Colonic mucosa (tissue), 4 donors: ENCODE data around the gene ATP10A. TPM values are rescaled to one million over a fixed set of nuclear protein-coding genes. Genes with fewer than 3 reads are reported as not detected.
A peak's percentile ranks its signal among the peaks of the same experiment; 100 is the strongest.

ENCODE experiments used
- DNase-seq: peaks from one replicate; pipeline ENCODE4 v3.0.0-alpha.2; 2020
- H3K27ac ChIP-seq: fragments of 200-600 bp; one replicate; pipeline ENCODE4 v1.8.0; 2021
- H3K27me3 ChIP-seq: fragments of 200-600 bp; one replicate; pipeline ENCODE4 v1.8.0; 2021
- H3K36me3 ChIP-seq: fragments of 200-600 bp; one replicate; pipeline ENCODE4 v1.8.0; 2021
- H3K4me1 ChIP-seq: fragments of 200-600 bp; one replicate; pipeline ENCODE4 v1.8.0; 2021; ENCODE audit warnings: mild to moderate bottlenecking
- H3K4me3 ChIP-seq: fragments of 200-600 bp; one replicate; pipeline ENCODE4 v1.8.0; 2021
- H3K9ac ChIP-seq, 2 donors: one replicate each; pipeline ENCODE4 v1.7.0; 2013; ENCODE audit warnings: control low read depth in 2 of 2, low read depth in 2 of 2, low read length in 2 of 2
- H3K9me3 ChIP-seq: fragments of 200-600 bp; one replicate; pipeline ENCODE4 v1.8.0; 2021
- intact Hi-C: fragments of 100-400 bp; cut with DNase I; formaldehyde crosslinking; loops from one replicate; pipeline ENCODE4 v1.14.1; 2022
- total RNA-seq, 2 donors: library from RNA; stranded (reverse); fragmentation: NEBNext Ultra II Directional in 1 of 2; extraction: Animal tissue kit (Norgen Biotek cat#: 25700) in 1 of 2; gene quantifications; one replicate each; pipeline ENCODE4 v1.2.1, GENCODE V29; 2021
- TF ChIP-seq, protein P1 (sequence below): fragments of 200-600 bp; IDR thresholded peaks from one replicate; pipeline ENCODE4 v1.8.0; 2022; ENCODE audit warnings: antibody characterized with exemption, mild to moderate bottlenecking
- donor health status: healthy.
- donor health status: DM: no; HTN: no; CAD: no.
- donor health status: DM: no; HTN: no; CAD: no.

Gene ATP10A
- total RNA-seq, 2 donors from 2014 or later: 0.89 to 1.0 TPM

GRCh38 chr15:25712192-25712960 lies 150.8 kb downstream of the ATP10A start:
- H3K36me3 ChIP-seq: no peaks in the 10 kb centered on the region
- intact Hi-C loops: no loop called here
- no peak overlapping the region for H3K27ac ChIP-seq
- DNase-seq: no peak
- no peaks in the 10 kb centered on the region for H3K9me3 ChIP-seq
- no peak overlapping the region for H3K9ac ChIP-seq
- H3K4me3 ChIP-seq: no peak overlapping the region
- no peaks in the 10 kb centered on the region for H3K4me1 ChIP-seq
- TF ChIP-seq, protein P1, sequence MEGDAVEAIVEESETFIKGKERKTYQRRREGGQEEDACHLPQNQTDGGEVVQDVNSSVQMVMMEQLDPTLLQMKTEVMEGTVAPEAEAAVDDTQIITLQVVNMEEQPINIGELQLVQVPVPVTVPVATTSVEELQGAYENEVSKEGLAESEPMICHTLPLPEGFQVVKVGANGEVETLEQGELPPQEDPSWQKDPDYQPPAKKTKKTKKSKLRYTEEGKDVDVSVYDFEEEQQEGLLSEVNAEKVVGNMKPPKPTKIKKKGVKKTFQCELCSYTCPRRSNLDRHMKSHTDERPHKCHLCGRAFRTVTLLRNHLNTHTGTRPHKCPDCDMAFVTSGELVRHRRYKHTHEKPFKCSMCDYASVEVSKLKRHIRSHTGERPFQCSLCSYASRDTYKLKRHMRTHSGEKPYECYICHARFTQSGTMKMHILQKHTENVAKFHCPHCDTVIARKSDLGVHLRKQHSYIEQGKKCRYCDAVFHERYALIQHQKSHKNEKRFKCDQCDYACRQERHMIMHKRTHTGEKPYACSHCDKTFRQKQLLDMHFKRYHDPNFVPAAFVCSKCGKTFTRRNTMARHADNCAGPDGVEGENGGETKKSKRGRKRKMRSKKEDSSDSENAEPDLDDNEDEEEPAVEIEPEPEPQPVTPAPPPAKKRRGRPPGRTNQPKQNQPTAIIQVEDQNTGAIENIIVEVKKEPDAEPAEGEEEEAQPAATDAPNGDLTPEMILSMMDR: no peak
- H3K27me3 ChIP-seq: no peaks in the 10 kb centered on the region

DNA sequence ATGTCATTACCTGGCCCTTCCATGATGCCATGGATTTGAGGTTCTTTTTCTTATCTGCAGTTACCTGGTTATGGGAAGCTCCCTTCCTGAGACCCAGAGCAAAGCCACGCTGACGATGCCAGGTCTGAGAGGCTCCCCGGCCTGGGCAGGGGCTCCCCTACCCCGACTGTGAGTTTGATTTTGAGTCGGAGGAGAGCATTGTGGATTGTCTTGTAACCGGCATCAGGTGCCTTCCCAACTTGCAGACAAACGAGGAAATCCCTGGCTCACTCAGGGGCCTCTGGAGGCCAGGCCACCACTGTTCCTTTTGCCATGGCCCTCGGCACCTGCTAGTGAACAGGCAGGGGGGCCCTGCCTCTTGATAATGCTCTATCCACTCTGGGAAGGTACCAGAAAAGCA lies 151.4 kb downstream of the ATP10A start:
- no peak for DNase-seq
- intact Hi-C loops: no loop called here

GRCh38 chr15:25711164-25711563 lies 152.0 kb downstream of the ATP10A start:
- TF ChIP-seq, protein P1: no peak
- Histone ChIP-seq H3K9me3 (no peaks in the 10 kb centered on the region), H3K27me3 (no peaks in the 10 kb centered on the region), H3K27ac (no peak overlapping the region), H3K9ac (no peak overlapping the region), H3K36me3 (no peaks in the 10 kb centered on the region), H3K4me1 (no peaks in the 10 kb centered on the region), H3K4me3 (no peak overlapping the region)
- intact Hi-C loops: no loop called here
- no peak for DNase-seq

More for the DNA sequence above, 151.4 kb downstream of the ATP10A start:
- H3K9ac ChIP-seq: no peak overlapping the region
- H3K4me3 ChIP-seq: no peak overlapping the region
- no peaks in the 10 kb centered on the region for H3K36me3 ChIP-seq
- H3K27me3 ChIP-seq: no peaks in the 10 kb centered on the region
- H3K4me1 ChIP-seq: no peaks in the 10 kb centered on the region
- TF ChIP-seq, protein P1: no peak
- no peak overlapping the region for H3K27ac ChIP-seq
- H3K9me3 ChIP-seq: no peaks in the 10 kb centered on the region

- intact Hi-C loops: no loop called here
- H3K9ac ChIP-seq: no peak overlapping the region
- no peaks in the 10 kb centered on the region for H3K9me3 ChIP-seq
- no peaks in the 10 kb centered on the region for H3K4me1 ChIP-seq
- TF ChIP-seq, protein P1: peak; percentile 35
- no peak overlapping the region for H3K4me3 ChIP-seq
- DNase-seq: no peak
- H3K27me3 ChIP-seq: no peaks in the 10 kb centered on the region
- H3K36me3 ChIP-seq: no peaks in the 10 kb centered on the region
- no peak overlapping the region for H3K27ac ChIP-seq
Measured at GRCh38 chr15:25710184-25710583, 152.9 kb downstream of the ATP10A start.

DNA sequence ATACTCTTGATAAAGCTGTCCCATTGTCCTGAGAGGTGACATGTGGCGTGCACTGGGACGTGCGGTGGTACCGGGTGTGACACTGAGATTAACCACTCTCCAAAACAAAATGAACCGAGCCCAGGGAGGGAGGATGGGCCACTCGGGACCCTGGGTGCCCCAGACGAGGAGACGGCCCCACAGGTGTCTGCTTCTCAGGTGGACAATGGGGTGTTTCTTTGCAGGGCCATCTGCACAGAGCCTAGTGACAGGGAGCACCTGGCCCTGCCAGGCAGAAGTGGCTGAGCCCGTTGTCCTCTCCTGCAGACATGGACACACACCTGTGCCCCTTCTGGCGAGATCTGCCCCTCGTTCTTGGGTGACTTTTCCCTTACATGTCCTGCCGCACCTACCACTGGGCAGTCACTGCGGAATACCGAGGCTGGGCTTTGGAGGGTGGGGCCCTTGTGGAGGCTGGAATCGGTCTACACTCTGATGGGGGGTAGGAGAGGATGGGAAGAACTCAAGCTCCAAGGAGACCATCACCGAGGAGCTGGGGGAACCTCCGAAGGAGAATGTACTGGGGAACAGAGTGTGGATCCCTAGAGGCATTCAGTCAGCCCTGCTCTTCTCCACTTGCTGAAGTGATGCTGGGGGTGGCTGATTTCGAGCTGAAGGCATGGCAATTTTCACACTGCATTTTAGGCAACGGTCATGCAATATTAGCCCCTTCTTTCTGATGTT lies 153.5 kb downstream of the ATP10A start:
- no peaks in the 10 kb centered on the region for H3K9me3 ChIP-seq
- DNase-seq: no peak
- intact Hi-C loops: no loop called here
- no peak overlapping the region for H3K9ac ChIP-seq
- TF ChIP-seq, protein P1: no peak
- H3K27ac ChIP-seq: no peak overlapping the region
- H3K27me3 ChIP-seq: no peaks in the 10 kb centered on the region
- H3K4me1 ChIP-seq: no peaks in the 10 kb centered on the region
- H3K36me3 ChIP-seq: no peaks in the 10 kb centered on the region
- H3K4me3 ChIP-seq: no peak overlapping the region
